Stimulated activated CD8-positive, alpha-beta memory T cell treated with anti-CD3 and anti-CD28 coated beads, Interleukin-4, amount 100 ng/mL, for 1 hour (primary cell): Measurements from ENCODE around the gene CACNB2.

Experiments used
- DNase-seq, 2 donors: peaks; one replicate each; pipeline ENCODE4 v3.0.0-alpha.2; 2020; ENCODE audit warnings: low read depth in 2 of 2, low spot score in 1 of 2

Gene CACNB2

DNA sequence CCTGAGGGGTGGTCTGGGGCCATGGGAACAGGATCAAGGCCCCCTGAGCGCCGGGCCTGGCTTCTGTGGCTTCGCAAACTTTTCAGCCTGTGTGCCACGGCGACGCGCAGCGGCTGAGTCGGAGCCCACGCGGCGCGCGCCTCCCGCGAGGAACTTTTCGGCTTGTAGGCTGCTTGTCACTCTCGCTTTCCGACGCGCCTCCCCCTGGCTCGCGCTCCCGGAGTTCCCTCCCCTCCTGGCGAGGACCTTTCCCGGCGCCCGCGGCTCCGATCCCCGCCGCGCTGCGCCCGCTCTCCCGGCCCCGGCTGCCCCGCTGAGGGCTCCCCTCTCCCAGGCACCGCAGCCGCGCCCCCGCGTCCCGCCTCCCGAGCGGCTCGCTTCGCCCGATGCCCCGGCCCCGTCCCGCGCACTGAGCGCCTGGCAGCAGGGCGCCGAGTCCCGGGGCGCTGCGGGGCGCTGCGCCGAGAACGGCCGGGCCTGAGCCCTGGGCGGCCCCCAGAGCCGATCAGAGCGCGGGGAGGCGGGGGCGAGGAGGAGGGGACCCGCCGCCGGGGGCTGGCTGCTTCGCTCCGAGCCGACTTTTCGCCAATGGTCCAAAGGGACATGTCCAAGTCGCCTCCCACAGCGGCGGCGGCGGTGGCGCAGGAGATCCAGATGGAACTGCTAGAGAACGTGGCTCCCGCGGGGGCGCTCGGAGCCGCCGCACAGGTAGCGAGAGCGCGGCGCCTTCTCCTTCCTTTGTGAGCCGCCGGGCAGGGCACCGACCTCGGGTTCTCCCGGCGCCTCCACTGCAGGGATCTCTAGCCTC, at the start of gene CACNB2:
TSS of gene CACNB2 (plus strand) at position 276 of the 808 bp plus-strand sequence.
- no peak for DNase-seq

- no peak for DNase-seq
Measured at GRCh38 chr10:18094332-18094731, 45.9 kb upstream of the CACNB2 start.

DNA sequence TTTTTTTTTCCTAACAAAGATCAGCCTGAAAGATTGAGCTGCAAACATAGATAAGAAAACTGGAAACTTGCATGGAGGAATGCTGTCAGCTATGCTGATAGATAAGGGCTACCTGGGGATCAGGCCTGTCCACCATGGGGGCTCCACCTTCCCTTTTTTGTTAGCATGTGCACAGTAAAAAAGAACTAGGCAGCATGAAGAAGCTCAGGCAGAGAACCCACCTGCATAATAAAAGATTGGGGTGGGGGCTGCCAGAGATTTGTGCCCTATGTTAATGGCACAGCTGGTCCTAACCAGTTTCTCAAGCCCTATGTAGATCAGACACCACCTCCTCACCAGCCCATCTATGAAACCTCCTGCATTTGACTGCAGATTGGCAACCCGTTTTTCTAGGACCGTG, 45.4 kb upstream of the CACNB2 start:
- no peak for DNase-seq

GRCh38 chr10:18097524-18097923, 42.7 kb upstream of the CACNB2 start:
- no peak for DNase-seq

- DNase-seq, result no peak
Measured at GRCh38 chr10:18098201-18098600, 42.0 kb upstream of the CACNB2 start.

- DNase-seq, result no peak
Measured at GRCh38 chr10:18099415-18099814, 40.8 kb upstream of the CACNB2 start.

DNA sequence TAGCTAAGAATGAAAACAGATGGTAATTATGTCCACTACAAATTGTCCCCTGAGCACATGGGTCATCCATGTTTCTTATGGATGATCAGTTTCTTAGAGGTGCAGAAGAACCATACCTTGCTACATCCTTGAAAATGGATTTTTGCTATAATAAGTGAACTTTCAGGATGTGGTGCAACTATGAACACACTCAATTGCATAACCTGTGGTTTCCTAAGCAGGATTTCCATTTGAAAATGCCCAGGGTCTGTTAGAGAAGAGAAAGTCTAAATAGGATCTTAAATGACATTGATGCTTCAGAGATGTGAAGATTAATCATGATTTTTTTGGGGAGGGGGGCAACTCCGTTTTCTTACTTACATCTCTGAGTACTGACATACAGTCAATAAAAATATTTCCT, 39.6 kb upstream of the CACNB2 start:
- DNase-seq, result no peak

DNA sequence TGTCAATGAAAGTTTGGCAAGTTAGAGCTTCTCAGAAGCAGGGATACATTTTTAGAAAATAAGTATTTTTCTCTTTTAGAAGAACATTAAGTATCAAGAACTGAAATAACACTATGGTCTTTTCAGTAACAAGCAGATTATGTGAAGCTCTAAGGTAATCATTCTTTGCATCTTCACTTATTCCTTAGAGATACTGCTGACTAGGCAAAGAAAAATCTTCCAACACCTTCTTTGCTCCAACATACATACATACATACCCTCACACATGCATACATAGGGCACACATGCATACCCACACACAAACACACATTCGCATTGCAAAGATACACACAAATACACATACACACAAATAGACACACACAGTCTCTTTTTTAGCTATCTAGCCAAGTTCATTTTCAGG, 37.8 kb upstream of the CACNB2 start:
- DNase-seq, result no peak

- no peak for DNase-seq
Measured at GRCh38 chr10:18104223-18104872, 35.9 kb upstream of the CACNB2 start.

GRCh38 chr10:18109341-18109870, 30.8 kb upstream of the CACNB2 start:
- no peak for DNase-seq

DNA sequence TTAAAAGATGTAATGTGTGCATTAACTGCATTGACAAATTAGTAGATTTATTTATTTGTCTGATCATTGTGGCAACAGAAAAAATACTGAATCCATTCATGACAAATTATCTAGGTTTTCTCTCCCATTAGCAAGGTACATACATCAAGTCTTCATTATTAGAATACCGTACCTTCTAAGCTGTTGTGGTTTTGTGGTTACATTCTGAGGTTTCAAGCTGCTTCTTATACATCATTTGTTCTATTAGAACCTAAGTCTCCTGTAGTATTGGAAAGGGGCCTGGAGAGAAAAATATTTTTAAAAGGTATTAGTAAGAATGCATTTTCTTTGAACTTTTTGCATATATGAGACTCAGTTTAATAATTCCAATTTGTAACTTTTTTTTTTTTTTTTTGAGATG, 26.3 kb upstream of the CACNB2 start:
- no peak for DNase-seq

DNA sequence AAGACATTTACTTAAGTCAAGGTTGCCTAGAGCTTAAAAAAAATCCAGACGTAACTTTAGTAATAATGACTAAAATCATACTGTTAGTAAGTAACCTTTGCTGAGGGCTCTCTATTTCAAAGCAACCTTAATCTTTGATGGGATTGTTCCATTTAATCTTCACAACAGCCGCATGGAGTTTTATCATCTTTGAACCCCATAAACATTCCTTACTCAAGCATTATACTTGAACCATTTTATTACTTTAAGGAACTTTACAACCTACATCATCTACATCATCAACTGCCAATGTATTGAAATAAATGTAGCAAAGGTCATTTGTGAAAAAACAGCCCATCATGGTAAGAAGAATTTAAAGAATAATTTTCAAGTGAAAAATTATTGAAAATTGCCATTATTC, 22.9 kb upstream of the CACNB2 start:
- no peak for DNase-seq

GRCh38 chr10:18122753-18123152, 17.5 kb upstream of the CACNB2 start:
- DNase-seq, result no peak

DNA sequence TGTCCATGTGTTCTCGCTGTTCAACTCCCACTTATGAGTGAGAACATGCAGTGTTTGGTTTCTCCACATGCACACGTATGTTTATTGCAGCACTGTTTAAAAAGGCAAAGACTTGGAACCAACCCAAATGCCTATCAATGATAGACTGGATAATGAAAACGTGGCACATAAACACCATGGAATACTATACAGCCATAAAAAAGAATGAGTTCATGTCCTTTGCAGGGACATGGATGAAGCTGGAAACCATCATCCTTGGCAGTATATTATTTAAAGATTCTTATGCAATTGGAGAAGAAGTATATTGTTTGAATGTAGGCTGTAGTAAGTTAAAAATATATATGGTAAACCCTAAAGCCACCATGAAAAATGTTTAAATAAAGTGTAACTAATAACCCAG, 7.2 kb upstream of the CACNB2 start:
- DNase-seq, result no peak

GRCh38 chr10:18134509-18134908, 5.7 kb upstream of the CACNB2 start:
- DNase-seq, result no peak

GRCh38 chr10:18134921-18135320, 5.3 kb upstream of the CACNB2 start:
- DNase-seq, result no peak

DNA sequence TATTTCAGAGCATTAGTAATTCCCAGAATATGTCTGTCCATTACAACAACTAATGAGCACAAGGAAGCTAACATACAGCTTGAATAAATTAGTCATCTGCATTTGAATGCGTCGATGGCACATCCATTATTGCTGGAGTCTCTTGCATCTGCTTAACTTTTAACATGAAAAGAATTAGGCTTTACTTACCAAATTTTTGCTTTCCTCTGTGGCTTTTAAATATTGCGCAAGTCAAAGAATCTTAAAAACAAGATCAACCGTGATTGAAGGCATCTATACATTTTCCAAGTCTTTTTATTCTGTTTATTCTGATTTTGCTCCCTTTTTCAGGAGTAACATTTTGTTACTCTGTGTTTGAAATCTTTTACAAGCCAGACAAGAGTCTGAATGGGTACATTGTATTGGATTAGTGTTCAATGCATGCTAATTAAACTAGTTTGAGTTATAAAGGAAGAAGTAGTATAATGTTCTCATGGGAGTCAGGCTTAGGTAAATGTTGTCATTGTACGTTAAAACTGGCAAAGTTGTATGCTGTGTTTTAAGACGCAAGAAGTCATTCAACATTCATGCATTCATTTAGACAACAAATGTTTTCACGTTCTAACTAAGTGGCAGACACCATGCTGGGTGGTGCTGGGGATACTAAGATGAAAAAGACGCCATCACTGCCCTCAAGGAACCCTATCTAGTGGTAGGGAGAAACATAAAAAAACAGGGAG, 4.0 kb upstream of the CACNB2 start:
- DNase-seq, result no peak

DNA sequence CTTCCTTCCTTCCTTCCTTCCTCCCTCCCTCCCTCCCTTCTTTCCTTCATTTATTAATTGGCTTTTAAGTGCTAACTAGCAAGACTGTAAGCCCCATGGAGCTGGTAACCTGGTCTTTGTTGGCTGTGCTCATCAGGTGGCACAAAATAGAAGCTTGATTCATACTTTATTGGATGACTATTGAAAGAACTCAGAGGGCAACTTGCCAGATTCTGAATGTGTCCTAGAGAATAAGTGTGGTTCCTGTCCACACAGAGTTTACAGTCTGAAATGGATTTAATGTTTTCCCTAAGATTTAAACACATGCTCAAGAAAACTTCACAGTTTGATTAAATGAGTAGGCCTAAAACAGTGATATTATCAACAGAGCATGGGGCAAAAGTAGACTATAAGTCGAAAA, 3.1 kb upstream of the CACNB2 start:
- no peak for DNase-seq

DNA sequence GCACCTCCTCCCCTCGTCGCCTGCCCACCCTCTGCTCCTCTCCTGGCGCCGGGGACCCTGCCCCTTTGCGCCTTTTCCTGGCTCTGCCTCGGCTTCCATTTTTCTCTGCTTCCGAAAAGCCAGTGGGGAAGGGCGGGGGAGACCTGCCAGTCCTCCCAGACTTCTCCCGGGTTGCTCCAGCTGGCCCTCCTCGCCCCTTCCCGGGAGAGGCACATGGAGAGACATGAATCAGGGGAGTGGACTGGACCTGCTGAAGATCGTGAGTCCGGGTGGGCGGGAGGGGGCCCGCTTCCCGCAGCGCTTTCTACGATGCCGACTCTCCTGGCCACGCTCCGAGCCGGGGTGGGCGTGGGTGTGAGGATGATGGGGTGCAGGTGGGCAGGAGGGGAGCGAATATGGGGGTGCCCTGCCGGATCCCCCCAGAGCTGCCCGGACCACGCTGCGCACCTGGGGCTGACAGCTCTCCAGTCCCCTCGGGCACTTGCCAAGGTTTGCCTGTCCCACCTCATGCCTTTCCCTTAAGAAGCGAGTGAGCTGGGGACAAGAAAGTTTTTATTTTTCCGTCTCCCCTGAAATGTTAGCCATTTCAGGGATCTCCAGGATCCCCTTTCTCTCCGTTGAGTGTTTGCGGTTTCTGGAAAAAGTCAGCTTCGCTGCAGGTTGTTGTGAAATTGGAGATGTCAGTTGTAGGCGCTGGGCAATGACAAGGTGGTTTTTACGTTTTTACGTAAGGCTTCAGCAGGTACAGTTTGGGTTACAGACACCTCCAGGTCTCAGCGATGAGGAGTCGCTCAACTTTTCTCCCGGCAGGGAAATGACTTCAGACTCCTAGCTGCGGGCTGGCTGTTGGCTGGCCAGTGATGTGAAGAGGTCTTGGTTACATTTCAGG, 977 bp downstream of the CACNB2 start:
- no peak for DNase-seq

DNA sequence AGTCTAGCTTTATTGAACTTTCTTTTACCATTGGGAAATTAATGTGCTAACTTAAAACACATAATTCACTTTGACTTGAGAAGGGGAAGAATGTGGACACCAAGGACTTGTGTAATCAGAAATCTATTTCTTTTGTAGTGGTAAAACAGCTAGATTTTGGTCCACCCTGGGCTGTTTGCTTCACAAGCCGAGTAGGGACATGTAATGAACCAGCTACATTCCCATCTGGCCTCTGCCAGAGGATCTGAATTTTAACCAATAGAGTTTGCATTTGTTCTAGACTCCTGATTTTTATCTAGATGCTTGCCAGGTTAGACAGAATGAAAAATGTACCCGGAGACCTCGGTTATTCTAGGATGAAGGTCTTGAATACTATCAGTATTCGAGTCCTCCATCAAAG, 1.9 kb downstream of the CACNB2 start:
- DNase-seq, result no peak

GRCh38 chr10:18144396-18144795, 4.2 kb downstream of the CACNB2 start:
- no peak for DNase-seq
